Adrenal gland (tissue), 5 donors: ENCODE data around the gene LCE6A.

ENCODE experiments used
- POLR2A ChIP-seq, 2 donors: fragments of 450-650 bp; IDR thresholded peaks; one replicate each; pipeline ENCODE4 v1.6.1; 2017; ENCODE audit warnings: antibody characterized with exemption in 2 of 2, mild to moderate bottlenecking in 2 of 2, moderate library complexity in 1 of 2
- TF ChIP-seq, protein P1 (sequence below), 6 experiments: fragments of 450-650 bp in 4 of 6; fragments of 200-600 bp in 2 of 6; sonication (generic) in 1 of 6; IDR thresholded peaks; 1 replicate in 5 of 6; 2 replicates in 1 of 6; pipeline versions ENCODE4 v1.5.1 to v1.8.0; 2016 to 2021; ENCODE audit warnings: antibody characterized with exemption in 6 of 6, mild to moderate bottlenecking in 2 of 6, moderate library complexity in 1 of 6
- donor health status: DM: no; HTN: no; CAD: no.

DNA sequence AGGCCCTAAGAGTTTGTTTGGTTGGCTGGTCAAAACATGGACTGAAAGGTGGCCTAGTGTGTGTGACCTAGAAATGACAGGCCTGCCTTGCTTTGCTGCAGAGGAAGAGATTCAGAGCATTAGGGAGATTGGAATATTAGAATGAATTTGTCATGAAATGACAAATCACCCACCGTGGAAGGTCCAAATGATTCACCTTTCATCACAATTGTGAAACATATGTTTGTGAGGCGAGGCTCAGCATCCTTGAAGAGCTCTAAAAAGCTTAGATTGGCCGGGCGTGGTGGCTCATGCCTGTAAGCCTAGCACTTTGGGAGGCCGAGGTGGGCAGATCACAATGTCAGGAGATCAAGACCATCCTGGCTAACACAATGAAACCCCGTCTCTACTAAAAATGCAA, 25.3 kb upstream of the LCE6A start:
- TF ChIP-seq, protein P1, sequence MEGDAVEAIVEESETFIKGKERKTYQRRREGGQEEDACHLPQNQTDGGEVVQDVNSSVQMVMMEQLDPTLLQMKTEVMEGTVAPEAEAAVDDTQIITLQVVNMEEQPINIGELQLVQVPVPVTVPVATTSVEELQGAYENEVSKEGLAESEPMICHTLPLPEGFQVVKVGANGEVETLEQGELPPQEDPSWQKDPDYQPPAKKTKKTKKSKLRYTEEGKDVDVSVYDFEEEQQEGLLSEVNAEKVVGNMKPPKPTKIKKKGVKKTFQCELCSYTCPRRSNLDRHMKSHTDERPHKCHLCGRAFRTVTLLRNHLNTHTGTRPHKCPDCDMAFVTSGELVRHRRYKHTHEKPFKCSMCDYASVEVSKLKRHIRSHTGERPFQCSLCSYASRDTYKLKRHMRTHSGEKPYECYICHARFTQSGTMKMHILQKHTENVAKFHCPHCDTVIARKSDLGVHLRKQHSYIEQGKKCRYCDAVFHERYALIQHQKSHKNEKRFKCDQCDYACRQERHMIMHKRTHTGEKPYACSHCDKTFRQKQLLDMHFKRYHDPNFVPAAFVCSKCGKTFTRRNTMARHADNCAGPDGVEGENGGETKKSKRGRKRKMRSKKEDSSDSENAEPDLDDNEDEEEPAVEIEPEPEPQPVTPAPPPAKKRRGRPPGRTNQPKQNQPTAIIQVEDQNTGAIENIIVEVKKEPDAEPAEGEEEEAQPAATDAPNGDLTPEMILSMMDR (IDR thresholded peaks at IDR 0.05): no peak
- TF ChIP-seq POLR2A (IDR thresholded peaks at IDR 0.05): no peak
